ENCODE measurements around the gene CYP27C1.
A peak's percentile ranks its signal among the peaks of the same experiment; 100 is the strongest.

CYP27C1 gene

DNA sequence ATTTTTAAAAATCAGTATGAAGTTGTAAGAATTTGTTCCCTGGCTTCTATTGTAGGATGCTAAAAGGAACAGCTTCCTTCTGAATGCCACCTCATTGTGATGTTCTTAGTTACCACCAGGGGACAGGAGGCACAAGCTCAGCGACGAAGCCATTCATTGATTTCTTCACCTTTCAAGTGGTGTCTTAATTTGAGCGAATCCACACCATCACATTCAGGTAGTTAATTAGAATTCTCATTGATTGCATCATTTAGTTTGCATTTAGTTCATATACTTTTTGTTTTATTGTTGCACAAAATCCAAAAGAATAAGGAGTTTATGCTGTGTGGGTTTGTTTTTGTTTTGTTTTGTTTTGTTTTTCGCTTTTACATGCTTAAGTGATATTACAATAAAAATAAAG is 23.1 kb downstream of the CYP27C1 start:
- DNase-seq (ENCODE audit: low read depth in 2 of 2), result peak in 1 of 2 donors; percentile 18
- TF ChIP-seq, protein P1, sequence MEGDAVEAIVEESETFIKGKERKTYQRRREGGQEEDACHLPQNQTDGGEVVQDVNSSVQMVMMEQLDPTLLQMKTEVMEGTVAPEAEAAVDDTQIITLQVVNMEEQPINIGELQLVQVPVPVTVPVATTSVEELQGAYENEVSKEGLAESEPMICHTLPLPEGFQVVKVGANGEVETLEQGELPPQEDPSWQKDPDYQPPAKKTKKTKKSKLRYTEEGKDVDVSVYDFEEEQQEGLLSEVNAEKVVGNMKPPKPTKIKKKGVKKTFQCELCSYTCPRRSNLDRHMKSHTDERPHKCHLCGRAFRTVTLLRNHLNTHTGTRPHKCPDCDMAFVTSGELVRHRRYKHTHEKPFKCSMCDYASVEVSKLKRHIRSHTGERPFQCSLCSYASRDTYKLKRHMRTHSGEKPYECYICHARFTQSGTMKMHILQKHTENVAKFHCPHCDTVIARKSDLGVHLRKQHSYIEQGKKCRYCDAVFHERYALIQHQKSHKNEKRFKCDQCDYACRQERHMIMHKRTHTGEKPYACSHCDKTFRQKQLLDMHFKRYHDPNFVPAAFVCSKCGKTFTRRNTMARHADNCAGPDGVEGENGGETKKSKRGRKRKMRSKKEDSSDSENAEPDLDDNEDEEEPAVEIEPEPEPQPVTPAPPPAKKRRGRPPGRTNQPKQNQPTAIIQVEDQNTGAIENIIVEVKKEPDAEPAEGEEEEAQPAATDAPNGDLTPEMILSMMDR (IDR thresholded peaks at IDR 0.05; ENCODE audit: low read depth, low read length), result peak; percentile 39
- H3K4me3 ChIP-seq (replicated peaks in 1 of 2; ENCODE audit: low read depth in 2 of 2, low read length in 2 of 2), result no peak overlapping the region

DNA sequence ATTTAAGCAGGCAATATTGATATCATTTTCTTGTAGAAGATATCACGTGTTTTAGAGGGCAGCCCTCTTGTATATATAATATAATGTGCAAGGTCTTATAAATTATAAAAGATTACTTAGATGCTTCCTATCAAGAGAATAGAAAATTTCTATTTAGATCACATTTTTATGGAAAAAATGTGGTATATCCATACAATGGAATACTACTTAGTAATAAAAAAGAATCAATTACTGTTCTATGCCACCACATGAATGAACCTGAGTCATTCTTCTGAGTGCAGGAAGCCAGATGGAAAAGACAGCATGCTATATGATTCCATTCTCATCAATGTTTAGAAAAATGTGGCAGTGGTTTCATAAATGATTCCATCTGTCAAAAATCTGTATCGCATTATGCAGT is 23.6 kb downstream of the CYP27C1 start:
- H3K4me3 ChIP-seq (replicated peaks in 1 of 2; ENCODE audit: low read depth in 2 of 2, low read length in 2 of 2), result no peak overlapping the region
- TF ChIP-seq, protein P1 (IDR thresholded peaks at IDR 0.05; ENCODE audit: low read depth, low read length), result no peak
- DNase-seq (ENCODE audit: low read depth in 2 of 2), result no peak

DNA sequence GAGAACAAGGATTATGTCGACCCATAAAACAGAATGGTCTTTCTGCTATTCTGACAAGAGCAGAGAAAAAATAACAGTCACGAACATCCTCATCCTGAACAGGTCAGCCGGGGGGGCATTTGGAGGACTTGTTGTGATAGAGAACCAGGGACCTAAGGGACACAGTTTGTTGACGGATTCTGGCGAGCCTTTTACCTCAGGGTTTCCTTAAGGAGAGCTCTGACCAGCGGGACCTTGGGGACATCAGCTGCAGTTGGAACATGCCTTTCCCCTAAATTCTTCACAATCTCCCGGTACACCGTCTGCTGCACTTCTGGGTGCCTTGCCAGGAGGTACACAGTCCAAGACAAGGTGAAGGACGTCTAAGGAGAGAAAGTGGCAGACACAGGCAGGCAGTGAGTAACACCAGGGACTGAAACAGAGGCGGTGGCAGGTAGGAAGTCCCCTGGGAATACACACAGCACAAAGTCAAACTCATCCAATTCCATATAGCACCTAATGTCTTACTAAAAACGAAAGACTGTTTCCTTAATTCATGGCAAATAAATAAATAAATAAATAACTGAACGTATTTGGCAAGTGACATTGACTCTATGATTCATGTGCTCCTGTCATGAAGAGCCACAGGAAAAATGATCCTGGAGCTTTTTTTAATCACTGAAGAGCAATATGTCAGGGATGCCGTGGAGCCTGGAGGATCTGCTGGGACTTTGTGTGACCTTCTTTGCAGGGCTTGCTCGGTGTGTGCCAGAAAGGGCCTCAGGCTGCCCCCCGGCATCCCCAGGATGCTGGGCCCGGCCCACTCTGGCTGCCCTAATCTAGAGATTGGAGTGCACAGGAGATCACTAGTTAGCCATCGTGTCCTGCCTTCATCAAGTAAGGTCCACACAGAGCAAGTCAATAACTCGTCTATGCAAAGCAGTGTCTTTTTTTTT is 24.7 kb downstream of the CYP27C1 start:
- TF ChIP-seq, protein P1 (IDR thresholded peaks at IDR 0.05; ENCODE audit: low read depth, low read length), result no peak
- H3K4me3 ChIP-seq (replicated peaks in 1 of 2; ENCODE audit: low read depth in 2 of 2, low read length in 2 of 2), result no peak overlapping the region
- no peak for DNase-seq (ENCODE audit: low read depth in 2 of 2)

DNA sequence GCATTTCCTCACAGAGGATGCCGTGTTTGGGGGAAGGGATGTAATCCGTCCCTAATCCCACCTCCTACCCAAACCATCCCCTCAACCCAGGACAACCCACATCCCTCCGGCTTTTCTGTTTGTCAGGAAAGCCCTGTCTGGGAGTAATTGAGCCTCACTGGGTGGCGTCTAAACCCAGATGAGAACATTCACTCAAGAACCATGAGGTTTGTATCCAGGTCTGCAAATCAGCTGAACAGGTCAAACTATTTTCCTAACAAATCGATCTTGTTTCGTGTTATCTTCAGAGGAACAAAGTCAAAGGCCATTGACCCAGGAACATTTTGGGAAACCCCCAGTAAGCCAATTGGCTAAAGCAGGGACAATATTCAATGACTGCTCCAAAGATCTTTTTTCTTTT is 25.7 kb downstream of the CYP27C1 start:
- no peak for DNase-seq (ENCODE audit: low read depth in 2 of 2)
- H3K4me3 ChIP-seq (replicated peaks in 1 of 2; ENCODE audit: low read depth in 2 of 2, low read length in 2 of 2), result no peak overlapping the region
- TF ChIP-seq, protein P1 (IDR thresholded peaks at IDR 0.05; ENCODE audit: low read depth, low read length), result no peak

DNA sequence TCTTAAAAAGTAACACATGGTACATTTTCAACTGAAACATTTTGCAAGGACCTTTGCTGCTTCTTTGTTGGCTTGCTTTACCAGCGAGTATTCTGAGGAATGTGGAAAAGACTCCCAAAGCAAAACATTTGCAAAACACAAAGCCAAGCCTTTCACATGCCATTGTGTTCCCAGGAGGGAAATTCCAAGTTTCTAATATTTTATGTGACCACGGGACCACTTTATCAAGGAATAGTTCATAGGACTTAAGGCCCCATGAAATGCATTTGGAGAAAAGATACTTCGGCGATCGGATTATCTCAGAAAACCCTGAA is 26.2 kb downstream of the CYP27C1 start:
- no peak overlapping the region for H3K4me3 ChIP-seq (replicated peaks in 1 of 2; ENCODE audit: low read depth in 2 of 2, low read length in 2 of 2)
- TF ChIP-seq, protein P1 (IDR thresholded peaks at IDR 0.05; ENCODE audit: low read depth, low read length), result no peak
- peak; percentile 68 to 82 for DNase-seq (ENCODE audit: low read depth in 2 of 2)

DNA sequence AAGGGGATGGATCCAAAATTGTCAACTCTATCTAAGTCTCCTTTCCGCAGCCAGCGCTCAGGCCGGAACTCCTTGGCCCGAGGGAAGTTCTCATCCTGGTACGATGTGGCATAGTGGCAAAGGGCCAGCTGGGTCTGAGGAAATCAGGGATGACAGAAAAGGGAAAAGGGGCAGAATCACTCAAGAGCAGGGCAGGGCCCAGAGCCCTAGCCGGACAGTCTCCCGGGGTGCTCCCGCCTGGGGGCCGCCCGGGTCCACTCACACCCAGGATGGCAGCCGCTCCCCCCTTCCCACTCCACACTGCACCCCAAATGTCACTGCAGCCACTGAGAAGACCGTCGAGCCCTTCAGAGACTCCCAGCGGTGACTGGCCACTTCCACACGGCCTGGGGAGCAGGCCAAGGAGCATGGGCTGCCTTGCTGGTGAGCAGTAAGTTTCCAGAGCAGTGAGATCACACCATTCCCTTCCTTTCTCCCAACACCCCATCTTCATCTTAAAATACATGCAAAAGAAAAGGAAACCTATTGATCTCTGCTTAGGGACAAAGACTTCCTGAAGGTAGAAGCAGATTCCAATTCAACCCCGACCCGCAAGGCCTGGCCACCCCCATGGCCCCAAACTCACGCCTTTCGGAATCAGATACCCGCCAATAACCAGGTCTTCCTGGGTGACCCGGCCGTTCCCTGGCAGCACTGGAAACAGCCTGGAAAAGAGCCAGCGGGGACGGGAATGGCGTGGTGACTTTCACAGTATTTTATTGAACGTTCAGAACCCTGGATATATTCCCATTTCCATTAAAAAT is 26.7 kb downstream of the CYP27C1 start:
- no peak overlapping the region for H3K4me3 ChIP-seq (replicated peaks in 1 of 2; ENCODE audit: low read depth in 2 of 2, low read length in 2 of 2)
- TF ChIP-seq, protein P1 (IDR thresholded peaks at IDR 0.05; ENCODE audit: low read depth, low read length), result no peak
- no peak for DNase-seq (ENCODE audit: low read depth in 2 of 2)

Data from cardiac fibroblast (primary cell).